Activated naive CD8-positive, alpha-beta T cell treated with anti-CD3 and anti-CD28 coated beads, Interleukin-2, amount 10 ng/mL, durations not matched to agents 7 days and 5 days (primary cell): ENCODE data around the gene VN1R2. TPM values are rescaled to one million over a fixed set of nuclear protein-coding genes. Genes with fewer than 3 reads are reported as not detected.
"Not testable (repeated sequence)": the region's sequence is repeated elsewhere in the genome, so short reads cannot be mapped to it uniquely, and the experiment has no call there.

ENCODE experiments used
- ATAC-seq: fragments of 150-1000 bp; cut with Tn5 transposase; one replicate; pipeline ENCODE4 v1.10.0; 2021; ENCODE audit warnings: low read depth, moderate library complexity
- POLR2A ChIA-PET: fragments of 350-600 bp; sonication (Branson Sonifier 250); formaldehyde crosslinking; loops from one replicate; lab custom pipeline; 2021; ENCODE audit warnings: antibody characterized with exemption; lab: Charles Lee
- DNase-seq: peaks from one replicate; pipeline ENCODE4 v3.0.0; 2021
- H3K27ac Mint-ChIP-seq: one replicate; pipeline ENCODE4 v1.8.0; 2022; ENCODE audit warnings: mild to moderate bottlenecking, mixed read lengths
- H3K27me3 Mint-ChIP-seq: one replicate; pipeline ENCODE4 v1.8.0; 2022; ENCODE audit warnings: mild to moderate bottlenecking, moderate library complexity, mixed read lengths
- H3K36me3 Mint-ChIP-seq: one replicate; pipeline ENCODE4 v1.8.0; 2021; ENCODE audit warnings: mild to moderate bottlenecking, mixed read lengths
- H3K4me1 Mint-ChIP-seq: one replicate; pipeline ENCODE4 v1.8.0; 2021; ENCODE audit warnings: mixed read lengths
- H3K4me3 Mint-ChIP-seq: one replicate; pipeline ENCODE4 v1.8.0; 2022; ENCODE audit warnings: mild to moderate bottlenecking, moderate library complexity, mixed read lengths
- H3K9me3 Mint-ChIP-seq: one replicate; pipeline ENCODE4 v1.8.0; 2021; ENCODE audit warnings: mixed read lengths
- total RNA-seq, 2 experiments: library from RNA; stranded (reverse); gene quantifications; one replicate each; pipeline ENCODE4 v1.2.3, GENCODE V29; 2021

VN1R2 gene
- total RNA-seq, 2 experiments from 2014 or later: not detected

- ATAC-seq: no peak
- no peak for DNase-seq
- H3K27me3 Mint-ChIP-seq: no peaks in the 10 kb centered on the region
- POLR2A ChIA-PET: no interaction called here
- H3K9me3 Mint-ChIP-seq: peaks cover 11% of the 10 kb centered on the region
- no peak overlapping the region for H3K4me3 Mint-ChIP-seq
- no peak overlapping the region for H3K27ac Mint-ChIP-seq
- H3K36me3 Mint-ChIP-seq: no peaks in the 10 kb centered on the region
- H3K4me1 Mint-ChIP-seq: no peaks in the 10 kb centered on the region
These were observed 27.0 kb downstream of the VN1R2 start for GRCh38 chr19:53285087-53285486.

- Mint-ChIP-seq H3K36me3 (no peaks in the 10 kb centered on the region), H3K4me3 (no peak overlapping the region), H3K27ac (no peak overlapping the region), H3K27me3 (no peaks in the 10 kb centered on the region), H3K9me3 (peaks cover 26% of the 10 kb centered on the region), H3K4me1 (no peaks in the 10 kb centered on the region)
- DNase-seq (no peak), ATAC-seq (no peak)
- POLR2A ChIA-PET: no interaction called here
These were observed 32.9 kb downstream of the VN1R2 start for GRCh38 chr19:53290758-53291549.

- POLR2A ChIA-PET: no interaction called here
- H3K27ac Mint-ChIP-seq: no peak overlapping the region
- H3K36me3 Mint-ChIP-seq: no peaks in the 10 kb centered on the region
- H3K9me3 Mint-ChIP-seq: peaks cover 26% of the 10 kb centered on the region
- ATAC-seq (no peak), DNase-seq (no peak)
- no peaks in the 10 kb centered on the region for H3K27me3 Mint-ChIP-seq
- H3K4me3 Mint-ChIP-seq: no peak overlapping the region
- no peaks in the 10 kb centered on the region for H3K4me1 Mint-ChIP-seq
These were observed 36.8 kb downstream of the VN1R2 start for GRCh38 chr19:53294786-53295441.

GRCh38 chr19:53301341-53301740 is 43.2 kb downstream of the VN1R2 start:
- peaks cover 16% of the 10 kb centered on the region for H3K9me3 Mint-ChIP-seq
- H3K4me1 Mint-ChIP-seq, H3K4me3 Mint-ChIP-seq, DNase-seq, ATAC-seq, POLR2A ChIA-PET, H3K27me3 Mint-ChIP-seq, H3K36me3 Mint-ChIP-seq, H3K27ac Mint-ChIP-seq: not testable (repeated sequence)

GRCh38 chr19:53308339-53308811 is 50.3 kb downstream of the VN1R2 start:
- POLR2A ChIA-PET: no interaction called here

More at GRCh38 chr19:53308339-53308811, 50.3 kb downstream of the VN1R2 start:
- peaks cover 6% of the 10 kb centered on the region for H3K27me3 Mint-ChIP-seq
- H3K4me3 Mint-ChIP-seq: peak overlapping the region; percentile 42
- H3K9me3 Mint-ChIP-seq: peaks cover 23% of the 10 kb centered on the region
- ATAC-seq (no peak), DNase-seq (peak; percentile 37)
- no peak overlapping the region for H3K27ac Mint-ChIP-seq
- no peaks in the 10 kb centered on the region for H3K4me1 Mint-ChIP-seq
- peaks cover 2% of the 10 kb centered on the region for H3K36me3 Mint-ChIP-seq

Other genes starting within 250 kb of the VN1R2 start
- not detected for gene ERVV-1, start 244.4 kb upstream of the VN1R2 start, total RNA-seq
- gene ERVV-2, start 213.6 kb upstream of the VN1R2 start, total RNA-seq: not detected
- gene ZNF160, start 154.9 kb upstream of the VN1R2 start, total RNA-seq: 10 to 100 TPM; 52.2 to 53.2 TPM
- 1 to 10 TPM in 1 of 2 experiments, under 1 TPM in 1; 0.72 to 1.5 TPM for gene ZNF415, start 125.4 kb upstream of the VN1R2 start, total RNA-seq
- gene ZNF347, start 99.2 kb upstream of the VN1R2 start, total RNA-seq: 10 to 100 TPM; 17.6 to 17.7 TPM
- gene ZNF665, start 64.9 kb upstream of the VN1R2 start, total RNA-seq: 10 to 100 TPM; 11.3 to 11.4 TPM
- gene ZNF677, start 3.4 kb upstream of the VN1R2 start, total RNA-seq: 10 to 100 TPM; 17.0 to 17.8 TPM
- gene VN1R4, start 9.4 kb downstream of the VN1R2 start, total RNA-seq: not detected
- 10 to 100 TPM; 13.0 to 13.1 TPM for gene ZNF845, start 75.5 kb downstream of the VN1R2 start, total RNA-seq
- gene ZNF525, start 107.4 kb downstream of the VN1R2 start, total RNA-seq: 10 to 100 TPM; 28.5 to 29.1 TPM
- 10 to 100 TPM; 16.2 to 17.4 TPM for gene ZNF765, start 136.9 kb downstream of the VN1R2 start, total RNA-seq
- gene ZNF761, start 173.7 kb downstream of the VN1R2 start, total RNA-seq: 10 to 100 TPM; 14.5 to 17.2 TPM
- 1 to 10 TPM; 6.1 to 8.5 TPM for gene ZNF813, start 209.4 kb downstream of the VN1R2 start, total RNA-seq